ENCODE data around the gene MRPL52. TPM values are rescaled to one million over a fixed set of nuclear protein-coding genes. Genes with fewer than 3 reads are reported as not detected.

MRPL52 gene
- total RNA-seq, 2 experiments from 2014 or later = 122 to 126 TPM

DNA sequence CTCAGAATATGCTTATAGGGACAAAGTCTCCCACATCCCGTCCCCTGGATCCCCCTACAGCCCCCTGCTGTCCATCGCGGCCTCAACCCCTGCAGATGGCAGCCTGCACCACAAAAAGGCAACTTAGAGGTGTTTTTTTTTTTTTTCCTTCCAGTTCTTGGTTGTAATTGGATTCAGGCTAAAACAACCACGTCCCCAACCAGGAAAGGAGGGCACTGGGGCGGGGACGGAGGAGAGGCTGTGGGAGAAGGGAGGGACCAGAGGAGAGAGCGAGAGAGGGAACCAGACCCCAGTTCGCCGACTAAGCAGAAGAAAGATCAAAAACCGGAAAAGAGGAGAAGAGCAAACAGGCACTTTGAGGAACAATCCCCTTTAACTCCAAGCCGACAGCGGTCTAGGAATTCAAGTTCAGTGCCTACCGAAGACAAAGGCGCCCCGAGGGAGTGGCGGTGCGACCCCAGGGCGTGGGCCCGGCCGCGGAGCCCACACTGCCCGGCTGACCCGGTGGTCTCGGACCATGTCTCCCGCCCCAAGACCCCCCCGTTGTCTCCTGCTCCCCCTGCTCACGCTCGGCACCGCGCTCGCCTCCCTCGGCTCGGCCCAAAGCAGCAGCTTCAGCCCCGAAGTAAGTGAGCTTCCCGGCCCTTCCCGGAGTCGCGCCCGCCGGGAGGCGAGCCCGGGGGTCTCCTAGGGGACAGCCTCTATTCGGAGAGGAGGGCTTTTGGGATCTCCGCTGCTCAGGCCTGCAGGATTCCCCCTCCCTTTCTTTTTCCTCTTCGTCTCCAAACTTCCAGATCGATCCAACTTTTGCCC is 6.8 kb downstream of the MRPL52 start, which contains the start of gene MMP14:
TSS of gene MMP14 (plus strand) at position 285 of the 813 bp plus-strand sequence. CDS start at position 518, 233 bp downstream.
- Mint-ChIP-seq H3K27ac (no peak within 1 kb of the TSS), H3K27me3 (peaks cover 13% of the 10 kb centered on the region), H3K4me1 (ENCODE audit: low read depth) (peaks cover 10% of the 10 kb centered on the region), H3K36me3 (ENCODE audit: low read depth) (peaks cover 30% of the 10 kb centered on the region), H3K9me3 (no peaks in the 10 kb centered on the region), H3K4me3 (peak within 1 kb of the TSS; percentile 42)
- DNase-seq (no peak), ATAC-seq (no peak)
- ChIA-PET CTCF (interaction anchor here (0.6 to 22.4 kb wide), 6 partner anchors 12 to 267 kb away, joined by 3 to 469 read pairs (median 6); no protein-coding TSS in a partner anchor), POLR2A (interaction anchor here (0.6 to 2.0 kb wide), 5 partner anchors 13 to 225 kb away, joined by 4 to 7 read pairs (median 4); partner anchors contain the start of gene OXA1L)
- no peak for TF ChIP-seq CTCF (IDR thresholded peaks at IDR 0.05)
- intact Hi-C loops (cut with micrococcal nuclease) = no loop called here

DNA sequence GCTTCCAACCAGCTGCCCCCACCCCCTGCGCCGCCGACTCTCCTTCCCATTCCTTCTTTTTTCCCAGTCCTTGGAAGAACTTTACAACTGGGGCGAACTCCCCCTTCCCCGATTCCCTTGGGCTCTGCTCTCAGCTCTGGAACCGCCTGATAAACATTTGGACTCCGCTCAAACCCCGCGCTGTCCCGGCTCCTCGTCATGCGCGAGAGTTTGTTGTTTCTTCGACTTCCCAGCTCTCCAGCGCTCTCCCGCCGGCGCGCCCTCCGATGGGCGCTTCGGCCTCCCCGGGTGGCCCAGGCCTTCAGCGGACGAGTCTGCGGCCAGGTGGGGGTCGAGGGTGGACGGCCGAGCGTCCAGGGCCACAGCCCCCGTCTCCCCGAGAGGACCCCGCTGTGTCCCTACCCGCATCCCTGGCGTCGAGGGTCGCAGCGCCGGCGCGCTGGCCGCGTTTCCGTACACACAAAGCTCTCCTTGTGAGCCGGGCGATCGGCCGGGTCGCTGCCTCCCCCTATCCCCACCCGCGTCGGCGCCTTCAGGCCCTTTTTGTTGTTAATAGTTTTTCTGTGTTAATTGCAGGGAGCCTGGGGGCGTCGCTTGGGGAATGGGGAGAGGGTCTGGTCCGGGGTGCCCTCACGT is 7.5 kb downstream of the MRPL52 start:
- DNase-seq (no peak), ATAC-seq (peak; percentile 40)
- Mint-ChIP-seq H3K27ac (no peak overlapping the region), H3K9me3 (no peaks in the 10 kb centered on the region), H3K36me3 (ENCODE audit: low read depth) (peaks cover 26% of the 10 kb centered on the region), H3K4me3 (peak overlapping the region; percentile 42), H3K4me1 (ENCODE audit: low read depth) (peaks cover 9% of the 10 kb centered on the region), H3K27me3 (peaks cover 14% of the 10 kb centered on the region)
- ChIA-PET POLR2A (interaction anchor here (0.7 to 1.6 kb wide), 3 partner anchors 16 to 225 kb away, joined by 4 read pairs; partner anchors contain the start of gene OXA1L), CTCF (interaction anchor here (1.0 to 22.4 kb wide), 7 partner anchors 9 to 267 kb away, joined by 3 to 469 read pairs (median 4); no protein-coding TSS in a partner anchor)
- intact Hi-C loops (cut with micrococcal nuclease) = no loop called here
- no peak for TF ChIP-seq CTCF (IDR thresholded peaks at IDR 0.05)

GRCh38 chr14:22837750-22838538 is 8.3 kb downstream of the MRPL52 start:
- intact Hi-C loops (cut with micrococcal nuclease) = no loop called here
- Mint-ChIP-seq H3K4me1 (ENCODE audit: low read depth) (peaks cover 9% of the 10 kb centered on the region), H3K9me3 (no peaks in the 10 kb centered on the region), H3K27ac (no peak overlapping the region), H3K27me3 (peaks cover 14% of the 10 kb centered on the region), H3K4me3 (peak overlapping the region; percentile 43), H3K36me3 (ENCODE audit: low read depth) (peaks cover 26% of the 10 kb centered on the region)
- ATAC-seq = peak; percentile 38
- ChIA-PET CTCF (interaction anchor here (1.0 to 22.4 kb wide), 7 partner anchors 10 to 268 kb away, joined by 3 to 469 read pairs (median 4); no protein-coding TSS in a partner anchor), POLR2A (interaction anchor here (0.6 to 1.9 kb wide), 6 partner anchors 8 to 281 kb away, joined by 3 to 9 read pairs (median 4); partner anchors contain the start of gene OXA1L)
- no peak for TF ChIP-seq CTCF (IDR thresholded peaks at IDR 0.05)
- DNase-seq = no peak

DNA sequence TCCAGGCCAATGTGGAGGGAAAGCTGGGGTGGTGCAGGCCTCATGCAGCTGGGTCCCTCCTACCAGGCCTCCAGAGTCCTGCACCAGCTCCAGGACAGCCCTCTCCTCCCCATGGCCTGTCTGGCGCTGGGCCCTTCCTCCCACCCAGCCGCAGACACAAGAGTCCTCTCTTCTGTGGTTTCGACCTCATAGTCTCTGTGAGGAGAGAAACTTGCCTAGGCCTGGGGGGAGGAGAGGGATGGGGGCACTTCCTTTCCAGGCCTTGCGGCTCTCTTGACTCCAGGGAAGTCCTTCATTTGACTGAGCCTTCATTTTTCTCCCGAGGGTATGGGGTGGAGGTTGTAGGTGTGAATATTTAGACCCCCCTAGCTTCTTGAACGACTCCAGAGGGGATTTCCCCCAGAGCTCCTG is 8.9 kb downstream of the MRPL52 start:
- no peaks in the 10 kb centered on the region for H3K9me3 Mint-ChIP-seq
- peaks cover 22% of the 10 kb centered on the region for H3K36me3 Mint-ChIP-seq (ENCODE audit: low read depth)
- intact Hi-C loops (cut with micrococcal nuclease) = no loop called here
- peaks cover 14% of the 10 kb centered on the region for H3K27me3 Mint-ChIP-seq
- ATAC-seq (no peak), DNase-seq (no peak)
- TF ChIP-seq CTCF (IDR thresholded peaks at IDR 0.05) = no peak
- H3K4me3 Mint-ChIP-seq = no peak overlapping the region
- peaks cover 9% of the 10 kb centered on the region for H3K4me1 Mint-ChIP-seq (ENCODE audit: low read depth)
- POLR2A ChIA-PET = interaction anchor here (0.6 to 1.9 kb wide), 5 partner anchors 8 to 282 kb away, joined by 3 to 9 read pairs (median 4); partner anchors contain the start of gene OXA1L
- CTCF ChIA-PET = interaction anchor here (1.4 to 22.4 kb wide), 6 partner anchors 9 to 269 kb away, joined by 3 to 469 read pairs (median 7); partner anchors contain the start of gene MRPL52
- no peak overlapping the region for H3K27ac Mint-ChIP-seq

Measured in activated CD8-positive, alpha-beta T cell treated with anti-CD3 and anti-CD28 coated beads for 36 hours (primary cell).